Activated CD8-positive, alpha-beta memory T cell treated with anti-CD3 and anti-CD28 coated beads, Interleukin-2, amount 10 ng/mL, durations not matched to agents 7 days and 5 days (primary cell): ENCODE results near the gene MTNR1A. TPM values are rescaled to one million over a fixed set of nuclear protein-coding genes. Genes with fewer than 3 reads are reported as not detected.
"Not testable (repeated sequence)": the region's sequence is repeated elsewhere in the genome, so short reads cannot be mapped to it uniquely, and the experiment has no call there.

Experiments
- ATAC-seq: fragments of 150-1000 bp; cut with Tn5 transposase; one replicate; pipeline ENCODE4 v1.10.0; 2021; ENCODE audit warnings: moderate library complexity
- CTCF ChIA-PET: fragments of 350-600 bp; sonication (Branson Sonifier 250); formaldehyde crosslinking; loops from one replicate; lab custom pipeline; 2021; ENCODE audit warnings: antibody characterized with exemption; lab: Charles Lee
- DNase-seq: peaks from one replicate; pipeline ENCODE4 v3.0.0-alpha.2; 2020
- H3K27ac Mint-ChIP-seq: one replicate; pipeline ENCODE4 v1.8.0; 2021; ENCODE audit warnings: mild to moderate bottlenecking, mixed read lengths
- H3K27me3 Mint-ChIP-seq: one replicate; pipeline ENCODE4 v1.8.0; 2021; ENCODE audit warnings: mixed read lengths
- H3K36me3 Mint-ChIP-seq: one replicate; pipeline ENCODE4 v1.8.0; 2021; ENCODE audit warnings: mild to moderate bottlenecking, mixed read lengths
- H3K4me1 Mint-ChIP-seq: one replicate; pipeline ENCODE4 v1.8.0; 2021; ENCODE audit warnings: mixed read lengths
- H3K4me3 Mint-ChIP-seq: one replicate; pipeline ENCODE4 v1.8.0; 2021; ENCODE audit warnings: mild to moderate bottlenecking, moderate library complexity, mixed read lengths
- H3K9me3 Mint-ChIP-seq: one replicate; pipeline ENCODE4 v1.8.0; 2022; ENCODE audit warnings: low read depth, mixed read lengths
- total RNA-seq, 2 experiments: library from RNA; stranded (reverse); gene quantifications; one replicate each; pipeline ENCODE4 v1.2.3, GENCODE V29; 2021

MTNR1A gene
- total RNA-seq, 2 experiments from 2014 or later = not detected

DNA sequence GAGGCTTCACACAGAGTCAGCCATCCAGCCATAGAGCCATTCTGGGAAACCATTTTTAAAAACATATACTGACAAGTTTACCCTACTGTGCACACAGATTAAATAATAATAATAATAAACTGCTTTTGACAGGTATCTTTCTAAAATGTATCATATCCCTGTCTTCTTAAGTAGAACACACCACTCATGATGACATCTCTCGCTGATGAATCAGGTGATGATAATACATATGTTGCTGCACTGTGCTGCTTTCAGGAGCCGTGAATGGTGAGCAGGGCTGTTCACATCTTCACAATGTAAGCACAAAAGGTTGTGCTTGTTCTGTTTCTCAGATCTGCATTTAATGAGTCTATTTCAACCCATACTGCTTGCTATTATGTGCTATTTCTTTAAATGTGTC, 3.5 kb downstream of the MTNR1A start:
- Mint-ChIP-seq H3K4me1 (no peaks in the 10 kb centered on the region), H3K27me3 (peaks cover 15% of the 10 kb centered on the region), H3K36me3 (peaks cover 7% of the 10 kb centered on the region), H3K4me3 (no peak overlapping the region), H3K27ac (no peak overlapping the region), H3K9me3 (peaks cover 9% of the 10 kb centered on the region)
- no peak for ATAC-seq
- CTCF ChIA-PET = no interaction called here
- no peak for DNase-seq

DNA sequence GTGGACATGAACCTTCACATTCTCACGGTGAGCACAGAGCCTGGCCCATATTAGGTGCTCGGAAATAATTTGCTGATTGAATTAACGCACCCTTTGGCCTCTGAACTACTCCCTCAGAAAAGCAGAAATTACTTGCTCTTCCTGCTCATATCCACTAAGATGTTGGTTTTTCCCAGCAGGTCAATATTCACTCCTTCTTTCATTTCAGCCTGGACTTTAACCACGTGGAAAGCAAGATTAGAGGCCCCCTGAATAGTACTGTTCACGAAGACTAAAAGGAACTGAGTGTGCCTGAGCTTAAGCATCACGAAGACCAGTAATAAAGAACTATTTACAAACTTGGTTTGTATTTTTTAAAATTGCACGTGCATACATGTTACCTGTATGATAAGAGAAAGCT, 9.9 kb downstream of the MTNR1A start:
- Mint-ChIP-seq H3K4me3 (no peak overlapping the region), H3K4me1 (no peaks in the 10 kb centered on the region), H3K9me3 (peaks cover 12% of the 10 kb centered on the region), H3K27me3 (no peaks in the 10 kb centered on the region), H3K27ac (no peak overlapping the region), H3K36me3 (peaks cover 4% of the 10 kb centered on the region)
- CTCF ChIA-PET = no interaction called here
- no peak for ATAC-seq
- no peak for DNase-seq

DNA sequence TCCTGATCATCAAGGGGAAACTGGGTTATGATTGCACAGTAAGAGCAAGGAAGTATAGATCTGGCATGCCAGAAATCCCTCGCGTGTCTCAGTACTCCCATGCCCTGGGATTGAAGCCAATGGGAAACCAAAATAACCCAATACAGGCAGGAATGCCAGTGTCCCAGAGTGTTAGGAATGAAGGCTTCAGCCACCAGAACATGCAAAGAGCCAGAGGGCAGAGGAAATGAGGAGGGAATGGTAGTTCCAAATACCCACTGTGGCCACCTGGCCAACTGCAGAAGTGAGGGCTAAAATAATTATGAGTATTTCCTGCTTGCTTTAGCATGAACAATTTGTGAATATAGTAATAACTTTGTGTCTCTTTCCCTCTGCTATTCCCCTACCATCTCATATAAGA, 12.2 kb downstream of the MTNR1A start:
- peaks cover 4% of the 10 kb centered on the region for H3K36me3 Mint-ChIP-seq
- DNase-seq = no peak
- no peak for ATAC-seq
- CTCF ChIA-PET = no interaction called here
- no peak overlapping the region for H3K4me3 Mint-ChIP-seq
- peaks cover 15% of the 10 kb centered on the region for H3K9me3 Mint-ChIP-seq
- no peaks in the 10 kb centered on the region for H3K4me1 Mint-ChIP-seq
- no peak overlapping the region for H3K27ac Mint-ChIP-seq
- H3K27me3 Mint-ChIP-seq = no peaks in the 10 kb centered on the region

DNA sequence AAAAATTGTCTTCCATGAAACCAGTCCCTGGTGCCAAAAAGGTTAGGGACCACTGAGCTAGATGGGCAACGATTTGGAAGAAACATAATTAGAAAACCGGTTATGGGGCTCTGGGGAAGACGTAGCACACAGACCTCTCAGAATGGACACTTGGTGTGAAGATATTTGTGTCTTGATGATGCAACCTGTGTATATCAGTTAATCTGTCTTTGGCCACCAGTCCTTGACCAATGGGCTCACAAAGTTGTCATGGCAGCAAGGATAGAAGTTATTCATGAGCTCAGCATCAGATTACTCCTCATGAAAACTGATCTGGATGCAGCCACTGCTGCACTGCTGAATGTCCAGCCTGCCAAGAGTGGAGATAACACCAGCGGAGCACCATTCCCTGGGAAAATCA, 13.6 kb downstream of the MTNR1A start:
- CTCF ChIA-PET = no interaction called here
- no peak for DNase-seq
- Mint-ChIP-seq H3K4me3 (no peak overlapping the region), H3K4me1 (no peaks in the 10 kb centered on the region), H3K9me3 (peaks cover 12% of the 10 kb centered on the region), H3K27me3 (no peaks in the 10 kb centered on the region), H3K27ac (no peak overlapping the region), H3K36me3 (no peaks in the 10 kb centered on the region)
- no peak for ATAC-seq

DNA sequence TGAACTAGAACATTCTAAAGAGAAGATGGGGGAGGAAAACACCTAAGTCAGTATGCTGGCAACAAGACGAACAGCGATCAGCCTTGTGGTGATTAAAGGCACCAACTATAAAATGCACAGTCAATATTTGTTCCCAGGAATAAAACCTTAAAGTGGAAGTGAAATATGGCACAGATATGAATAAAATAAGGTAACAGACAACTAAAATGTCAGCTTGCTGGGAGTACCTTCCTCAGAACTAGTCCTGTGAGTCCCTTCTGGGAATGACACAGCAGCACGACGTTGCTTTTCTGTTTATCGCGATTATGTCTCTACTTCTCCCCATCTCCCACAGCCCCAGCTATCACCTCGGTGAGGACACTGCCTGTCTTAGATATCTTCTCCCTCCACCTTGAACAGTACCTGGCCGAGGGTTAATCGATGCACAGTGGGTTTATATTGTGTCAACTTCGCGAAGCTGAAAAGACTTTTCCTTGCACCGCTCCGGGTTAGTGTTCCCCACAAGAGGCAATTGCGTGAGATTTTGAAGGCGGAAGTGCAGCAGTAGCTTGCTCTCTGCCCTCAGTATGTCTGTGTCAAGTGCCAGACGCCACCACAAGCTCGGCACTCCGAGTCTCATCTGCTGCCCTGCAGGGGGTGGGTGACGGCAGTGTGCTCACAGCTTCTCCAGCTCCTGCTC, 17.4 kb downstream of the MTNR1A start:
- Mint-ChIP-seq H3K27ac (no peak overlapping the region), H3K4me1 (no peaks in the 10 kb centered on the region), H3K9me3 (peaks cover 11% of the 10 kb centered on the region), H3K4me3 (no peak overlapping the region), H3K36me3 (no peaks in the 10 kb centered on the region), H3K27me3 (no peaks in the 10 kb centered on the region)
- CTCF ChIA-PET = no interaction called here
- ATAC-seq (no peak), DNase-seq (no peak)

DNA sequence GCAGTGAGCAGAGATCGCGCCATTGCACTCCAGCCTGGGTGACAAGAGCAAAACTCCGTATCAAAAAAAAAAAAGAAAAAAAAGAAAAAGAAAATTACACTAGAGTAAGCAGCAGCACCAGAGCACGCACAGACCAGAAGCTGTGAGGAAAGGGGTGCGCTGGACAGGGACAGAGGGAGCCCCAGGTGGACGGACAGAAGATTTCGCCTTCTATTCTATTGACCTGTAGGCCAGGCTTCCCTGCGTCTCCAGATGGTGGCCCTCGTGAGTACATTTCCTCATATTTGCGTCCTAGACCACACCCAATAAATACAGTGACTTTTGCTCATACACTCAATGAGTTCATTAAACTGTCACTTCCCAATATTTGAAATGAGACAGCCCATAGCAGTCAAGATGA, 19.1 kb downstream of the MTNR1A start:
- no peaks in the 10 kb centered on the region for H3K4me1 Mint-ChIP-seq
- CTCF ChIA-PET = no interaction called here
- ATAC-seq (no peak), DNase-seq (no peak)
- H3K36me3 Mint-ChIP-seq = no peaks in the 10 kb centered on the region
- H3K27ac Mint-ChIP-seq = no peak overlapping the region
- H3K9me3 Mint-ChIP-seq = peaks cover 11% of the 10 kb centered on the region
- no peaks in the 10 kb centered on the region for H3K27me3 Mint-ChIP-seq
- H3K4me3 Mint-ChIP-seq = no peak overlapping the region

DNA sequence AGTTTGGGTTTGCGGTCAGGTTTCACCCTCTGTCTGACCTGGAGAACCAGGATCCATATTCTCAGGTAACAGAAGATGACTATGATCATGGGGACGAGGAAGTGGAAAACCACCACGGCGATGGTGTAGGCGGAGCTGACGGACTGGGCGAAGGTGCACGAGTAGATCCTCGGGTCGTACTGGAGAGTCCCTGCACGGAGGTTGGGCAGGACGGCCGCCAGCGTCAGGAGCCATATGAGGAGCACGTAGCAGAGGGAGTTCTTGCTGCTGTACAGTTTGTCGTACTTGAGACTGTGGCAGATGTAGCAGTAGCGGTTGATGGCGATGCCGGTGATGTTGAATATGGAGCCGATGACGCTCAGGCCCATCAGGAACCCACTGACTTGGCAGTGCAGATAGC, 21.3 kb downstream of the MTNR1A start:
- Mint-ChIP-seq H3K27me3 (no peaks in the 10 kb centered on the region), H3K9me3 (peaks cover 8% of the 10 kb centered on the region), H3K27ac (no peak overlapping the region), H3K4me1 (no peaks in the 10 kb centered on the region), H3K4me3 (no peak overlapping the region), H3K36me3 (no peaks in the 10 kb centered on the region)
- DNase-seq = no peak
- ATAC-seq = no peak
- CTCF ChIA-PET = no interaction called here

DNA sequence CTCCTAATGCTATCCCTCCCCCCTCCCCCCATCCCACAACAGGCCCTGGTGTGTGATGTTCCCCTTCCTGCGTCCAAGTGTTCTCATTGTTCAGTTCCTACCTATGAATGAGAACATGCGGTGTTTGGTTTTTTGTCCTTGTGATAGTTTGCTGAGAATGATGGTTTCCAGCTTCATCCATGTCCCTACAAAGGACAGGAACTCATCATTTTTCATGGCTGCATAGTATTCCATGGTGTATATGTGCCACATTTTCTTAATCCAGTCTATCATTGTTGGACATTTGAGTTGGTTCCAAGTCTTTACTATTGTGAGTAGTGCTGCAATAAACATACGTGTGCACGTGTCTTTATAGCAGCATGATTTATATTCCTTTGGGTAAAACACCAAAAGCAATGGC, 31.4 kb downstream of the MTNR1A start:
- H3K36me3 Mint-ChIP-seq, H3K27ac Mint-ChIP-seq, H3K4me3 Mint-ChIP-seq, DNase-seq, CTCF ChIA-PET, ATAC-seq, H3K27me3 Mint-ChIP-seq, H3K4me1 Mint-ChIP-seq, H3K9me3 Mint-ChIP-seq: not testable (repeated sequence)

DNA sequence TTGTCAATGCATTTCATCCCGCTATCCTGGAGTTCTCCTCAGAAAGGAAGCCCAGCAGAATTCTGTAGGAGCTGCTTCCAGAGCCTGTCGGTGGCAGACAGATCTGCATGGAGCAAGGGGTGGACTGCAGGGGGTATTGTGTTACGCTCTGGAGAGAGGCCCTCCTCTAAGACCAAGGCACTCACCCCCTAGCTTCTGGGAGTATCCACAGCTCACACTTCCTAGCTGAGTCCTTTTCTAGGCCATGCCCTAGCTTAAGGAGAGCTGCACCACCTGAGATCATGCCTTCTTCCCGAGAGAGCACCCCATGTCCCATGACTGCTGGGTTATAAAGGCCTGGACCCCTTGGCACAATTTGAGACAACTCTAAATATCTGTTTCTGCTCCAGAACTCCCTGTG, 39.1 kb downstream of the MTNR1A start:
- peaks cover 3% of the 10 kb centered on the region for H3K9me3 Mint-ChIP-seq
- no peak overlapping the region for H3K27ac Mint-ChIP-seq
- no peaks in the 10 kb centered on the region for H3K4me1 Mint-ChIP-seq
- no peaks in the 10 kb centered on the region for H3K27me3 Mint-ChIP-seq
- no peak overlapping the region for H3K4me3 Mint-ChIP-seq
- CTCF ChIA-PET = no interaction called here
- DNase-seq = no peak
- no peak for ATAC-seq
- no peaks in the 10 kb centered on the region for H3K36me3 Mint-ChIP-seq

DNA sequence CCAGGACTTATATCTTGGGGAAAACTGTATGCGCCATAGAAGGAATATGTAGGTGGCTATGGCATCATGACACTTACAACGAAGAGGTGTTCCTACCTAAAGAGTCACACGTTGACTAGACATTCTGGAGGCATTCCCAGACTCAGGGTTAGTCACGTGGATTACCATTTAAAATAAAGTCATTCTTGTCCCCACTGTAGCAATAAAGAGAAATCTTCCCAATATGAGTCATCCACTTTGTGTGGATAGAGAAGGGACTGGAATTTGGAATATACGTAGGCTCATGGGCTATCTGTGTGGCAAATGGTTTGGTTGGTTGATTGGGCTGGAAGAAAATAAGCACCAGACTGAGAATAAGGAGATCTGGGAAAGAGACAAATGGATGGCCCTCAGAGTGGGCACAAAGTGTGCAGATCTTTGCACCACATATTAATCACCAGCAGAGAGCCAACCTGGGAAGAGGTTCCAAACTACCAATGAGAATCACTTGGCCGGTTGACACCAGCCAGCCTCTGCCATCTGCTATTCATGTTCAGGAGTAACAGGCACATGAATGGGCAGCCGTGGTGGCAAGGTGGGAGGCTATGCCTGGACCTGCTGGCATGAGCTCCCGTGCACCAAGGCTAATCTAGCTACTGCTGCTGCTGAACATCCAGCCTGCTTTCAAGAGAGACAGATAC, 41.0 kb downstream of the MTNR1A start:
- DNase-seq (no peak), ATAC-seq (no peak)
- CTCF ChIA-PET = no interaction called here
- no peak overlapping the region for H3K4me3 Mint-ChIP-seq
- H3K4me1 Mint-ChIP-seq = no peaks in the 10 kb centered on the region
- H3K27ac Mint-ChIP-seq = no peak overlapping the region
- no peaks in the 10 kb centered on the region for H3K27me3 Mint-ChIP-seq
- no peaks in the 10 kb centered on the region for H3K9me3 Mint-ChIP-seq
- H3K36me3 Mint-ChIP-seq = no peaks in the 10 kb centered on the region

DNA sequence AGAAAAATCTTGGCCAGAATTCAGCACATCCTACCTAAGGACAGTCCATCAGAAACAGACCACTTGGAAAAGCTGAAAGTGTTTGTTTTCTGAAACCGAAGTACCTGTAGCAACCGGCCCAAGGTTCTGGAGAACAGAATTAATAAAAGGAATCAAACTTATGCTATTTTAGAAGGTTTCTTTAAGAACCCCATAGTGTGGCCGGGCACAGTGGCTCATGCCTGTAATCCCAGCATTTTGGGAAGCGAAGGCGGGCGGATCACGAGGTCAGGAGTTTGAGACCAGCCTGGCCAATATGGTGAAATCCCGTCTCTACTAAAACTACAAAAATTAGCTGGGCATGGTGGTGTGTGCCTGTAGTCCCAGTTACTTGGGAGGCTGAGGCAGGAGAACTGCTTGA, 50.6 kb downstream of the MTNR1A start:
- H3K27ac Mint-ChIP-seq, CTCF ChIA-PET, H3K4me3 Mint-ChIP-seq, H3K9me3 Mint-ChIP-seq, DNase-seq, ATAC-seq, H3K36me3 Mint-ChIP-seq, H3K27me3 Mint-ChIP-seq, H3K4me1 Mint-ChIP-seq: not testable (repeated sequence)

DNA sequence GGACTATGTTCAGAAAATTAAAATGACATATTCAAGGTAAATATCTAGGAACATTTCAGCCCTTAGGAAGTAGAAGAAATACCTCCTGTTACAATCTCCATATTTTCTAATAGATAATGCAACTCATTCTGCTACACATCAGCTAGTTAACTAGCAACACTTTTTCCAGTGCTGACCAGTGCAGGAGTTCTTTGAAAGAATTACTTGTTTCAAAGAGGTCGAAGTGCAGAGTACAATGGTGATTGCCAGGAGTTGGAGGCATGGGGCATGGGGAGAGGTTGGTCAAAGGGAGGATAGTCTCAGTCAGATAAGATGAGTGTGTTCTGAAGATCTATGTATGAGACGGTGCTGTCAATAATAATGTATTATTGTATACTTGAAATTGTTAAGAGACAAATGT, 53.1 kb downstream of the MTNR1A start:
- no peak overlapping the region for H3K4me3 Mint-ChIP-seq
- H3K27me3 Mint-ChIP-seq = no peaks in the 10 kb centered on the region
- DNase-seq = no peak

DNA sequence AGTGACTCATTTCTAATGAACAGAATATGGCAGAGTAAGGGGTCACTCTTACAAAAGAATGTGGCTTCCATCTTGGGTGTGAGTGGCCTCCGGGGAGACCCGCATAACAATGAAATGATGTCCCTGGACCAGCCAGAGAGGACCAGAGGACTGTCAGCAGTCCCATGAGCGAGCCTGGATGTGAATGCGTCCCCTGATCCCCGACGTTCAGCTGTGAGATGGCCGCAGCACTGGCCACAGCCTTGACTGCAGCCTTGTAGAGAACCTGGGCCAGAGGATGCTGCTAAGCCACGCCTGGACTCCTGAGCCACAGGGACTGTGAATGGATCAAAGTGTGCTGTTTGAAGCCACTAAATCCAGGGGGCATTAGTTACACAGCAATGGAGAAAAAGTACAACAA, 53.8 kb downstream of the MTNR1A start:
- no peaks in the 10 kb centered on the region for H3K27me3 Mint-ChIP-seq
- DNase-seq (no peak), ATAC-seq (no peak)
- H3K4me1 Mint-ChIP-seq = no peaks in the 10 kb centered on the region
- no peak overlapping the region for H3K27ac Mint-ChIP-seq
- CTCF ChIA-PET = no interaction called here
- no peak overlapping the region for H3K4me3 Mint-ChIP-seq
- peaks cover 6% of the 10 kb centered on the region for H3K9me3 Mint-ChIP-seq
- no peaks in the 10 kb centered on the region for H3K36me3 Mint-ChIP-seq

More for the DNA sequence above, 53.1 kb downstream of the MTNR1A start:
- Mint-ChIP-seq H3K4me1 (no peaks in the 10 kb centered on the region), H3K36me3 (no peaks in the 10 kb centered on the region), H3K27ac (no peak overlapping the region), H3K9me3 (peaks cover 6% of the 10 kb centered on the region)
- ATAC-seq = no peak
- CTCF ChIA-PET = no interaction called here

DNA sequence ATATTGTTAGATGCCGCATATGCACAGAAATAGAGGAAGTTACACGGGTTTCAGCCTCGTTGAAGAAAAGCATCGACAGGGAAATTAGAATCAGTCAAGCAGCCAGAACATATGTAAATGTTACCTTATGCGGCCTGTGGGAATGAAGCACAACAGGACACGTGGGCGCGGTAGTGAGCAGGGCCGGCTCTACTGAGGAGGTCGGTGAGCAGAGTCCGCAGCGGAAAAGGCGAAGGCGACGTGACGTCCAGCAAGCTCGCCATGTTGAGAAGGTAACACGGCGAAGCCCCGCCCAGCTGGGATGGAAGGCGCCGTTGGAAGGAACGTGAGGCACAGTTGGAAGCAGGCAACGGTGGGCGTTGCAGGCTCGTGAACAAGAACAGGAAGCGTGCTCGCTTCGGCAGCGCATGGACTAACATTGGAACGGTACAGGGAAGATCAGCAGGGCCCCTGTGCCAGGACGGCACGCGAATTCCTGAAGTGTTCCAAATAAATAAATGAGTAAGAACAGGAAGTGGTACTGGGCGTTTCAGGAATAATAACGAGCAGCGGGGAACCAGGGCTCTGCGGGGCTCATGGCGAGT, 54.6 kb downstream of the MTNR1A start:
- Mint-ChIP-seq H3K36me3 (no peaks in the 10 kb centered on the region), H3K9me3 (peaks cover 6% of the 10 kb centered on the region)
- ATAC-seq = no peak

More for the DNA sequence above, 54.6 kb downstream of the MTNR1A start:
- Mint-ChIP-seq H3K4me1 (no peaks in the 10 kb centered on the region), H3K4me3 (no peak overlapping the region), H3K27me3 (no peaks in the 10 kb centered on the region), H3K27ac (no peak overlapping the region)
- DNase-seq = no peak
- CTCF ChIA-PET = no interaction called here
